ENCODE data around the gene LRGUK. TPM values are rescaled to one million over a fixed set of nuclear protein-coding genes. Genes with fewer than 3 reads are reported as not detected.

The LRGUK gene
- total and polyA plus RNA-seq, 12 donors = 0.14 to 1.9 (median 0.53) TPM

- Histone ChIP-seq H3K9me3 (replicated peaks in 1 of 3) (no peaks in the 10 kb centered on the region), H3K4me1 (replicated peaks in 1 of 2) (peaks cover 2 to 5% of the 10 kb centered on the region in 2 donors), H3K27ac (no peak overlapping the region), H3K27me3 (no peaks in the 10 kb centered on the region), H3K36me3 (replicated peaks in 1 of 2) (no peaks in the 10 kb centered on the region), H3K4me3 (no peak overlapping the region)
- 80 to 90% (median 86%) methylated on average over 5 of the region's 5 CpGs for WGBS, 4 donors
- DNase-seq = no peak
- intact Hi-C loops (cut with DNase I) = no loop called here
- no peak for TF ChIP-seq POLR2A (IDR thresholded peaks at IDR 0.05)
- TF ChIP-seq, protein P1, sequence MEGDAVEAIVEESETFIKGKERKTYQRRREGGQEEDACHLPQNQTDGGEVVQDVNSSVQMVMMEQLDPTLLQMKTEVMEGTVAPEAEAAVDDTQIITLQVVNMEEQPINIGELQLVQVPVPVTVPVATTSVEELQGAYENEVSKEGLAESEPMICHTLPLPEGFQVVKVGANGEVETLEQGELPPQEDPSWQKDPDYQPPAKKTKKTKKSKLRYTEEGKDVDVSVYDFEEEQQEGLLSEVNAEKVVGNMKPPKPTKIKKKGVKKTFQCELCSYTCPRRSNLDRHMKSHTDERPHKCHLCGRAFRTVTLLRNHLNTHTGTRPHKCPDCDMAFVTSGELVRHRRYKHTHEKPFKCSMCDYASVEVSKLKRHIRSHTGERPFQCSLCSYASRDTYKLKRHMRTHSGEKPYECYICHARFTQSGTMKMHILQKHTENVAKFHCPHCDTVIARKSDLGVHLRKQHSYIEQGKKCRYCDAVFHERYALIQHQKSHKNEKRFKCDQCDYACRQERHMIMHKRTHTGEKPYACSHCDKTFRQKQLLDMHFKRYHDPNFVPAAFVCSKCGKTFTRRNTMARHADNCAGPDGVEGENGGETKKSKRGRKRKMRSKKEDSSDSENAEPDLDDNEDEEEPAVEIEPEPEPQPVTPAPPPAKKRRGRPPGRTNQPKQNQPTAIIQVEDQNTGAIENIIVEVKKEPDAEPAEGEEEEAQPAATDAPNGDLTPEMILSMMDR (IDR thresholded peaks at IDR 0.05) = no peak
Measured at GRCh38 chr7:134126146-134126545, 994 bp upstream of the LRGUK start.

GRCh38 chr7:134126596-134126965, 559 bp upstream of the LRGUK start:
- Histone ChIP-seq H3K4me1 (replicated peaks in 1 of 2) (peaks cover 2 to 5% of the 10 kb centered on the region in 2 donors), H3K27ac (no peak overlapping the region)
- intact Hi-C loops (cut with DNase I) = no loop called here

DNA sequence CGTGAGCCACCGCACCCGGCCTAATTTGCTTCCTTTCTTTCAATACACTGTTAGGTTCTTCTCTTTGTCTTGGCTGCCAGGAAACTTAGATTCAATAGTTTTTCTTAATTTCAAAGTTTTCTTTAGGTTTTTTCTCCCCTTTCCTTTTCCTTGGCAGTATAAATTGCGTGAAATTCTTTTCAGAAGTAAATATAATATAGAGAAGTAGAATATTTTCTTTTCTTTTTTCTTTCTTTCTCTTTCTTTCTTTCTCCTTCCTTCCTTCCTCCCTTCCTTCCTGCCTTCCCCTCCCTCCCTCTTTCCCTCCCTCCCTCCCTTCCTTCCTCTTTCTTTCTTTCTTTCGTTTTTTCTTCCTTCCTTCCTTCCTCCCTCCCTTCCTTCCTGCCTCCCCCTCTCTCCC, 1.7 kb downstream of the LRGUK start:
- TF ChIP-seq, protein P1 (IDR thresholded peaks at IDR 0.05) = no peak
- no peak for TF ChIP-seq POLR2A (IDR thresholded peaks at IDR 0.05)
- Histone ChIP-seq H3K9me3 (replicated peaks in 1 of 3) (no peaks in the 10 kb centered on the region), H3K4me1 (replicated peaks in 1 of 2) (peaks cover 2 to 5% of the 10 kb centered on the region in 2 donors), H3K27me3 (no peaks in the 10 kb centered on the region), H3K4me3 (no peak overlapping the region), H3K27ac (no peak overlapping the region), H3K36me3 (replicated peaks in 1 of 2) (no peaks in the 10 kb centered on the region)
- no peak for DNase-seq
- intact Hi-C loops (cut with DNase I) = no loop called here
- 75 to 79% (median 76%) methylated on average over 5 of the region's 5 CpGs for WGBS, 4 donors

More at GRCh38 chr7:134126596-134126965, 559 bp upstream of the LRGUK start:
- H3K27me3 ChIP-seq = no peaks in the 10 kb centered on the region
- no peak for DNase-seq
- 14 to 18% (median 17%) methylated on average over 6 of the region's 6 CpGs for WGBS, 4 donors
- H3K9me3 ChIP-seq (replicated peaks in 1 of 3) = no peaks in the 10 kb centered on the region
- H3K36me3 ChIP-seq (replicated peaks in 1 of 2) = no peaks in the 10 kb centered on the region
- no peak for TF ChIP-seq POLR2A (IDR thresholded peaks at IDR 0.05)
- TF ChIP-seq, protein P1 (IDR thresholded peaks at IDR 0.05) = no peak
- peak overlapping the region in 2 of 4 donors; percentile 27 to 72 for H3K4me3 ChIP-seq

GRCh38 chr7:134129856-134130523, 2.9 kb downstream of the LRGUK start:
- Histone ChIP-seq H3K9me3 (replicated peaks in 1 of 3) (no peaks in the 10 kb centered on the region), H3K36me3 (replicated peaks in 1 of 2) (no peaks in the 10 kb centered on the region), H3K27ac (no peak overlapping the region), H3K4me3 (no peak overlapping the region), H3K27me3 (no peaks in the 10 kb centered on the region), H3K4me1 (replicated peaks in 1 of 2) (peaks cover 2 to 5% of the 10 kb centered on the region in 2 donors)
- DNase-seq = no peak
- 25 to 28% (median 26%) methylated on average over 2 of the region's 2 CpGs for WGBS, 4 donors
- TF ChIP-seq, protein P1 (IDR thresholded peaks at IDR 0.05) = no peak
- no peak for TF ChIP-seq POLR2A (IDR thresholded peaks at IDR 0.05)
- intact Hi-C loops (cut with DNase I) = no loop called here
